ENCODE data around the gene IFT80. TPM values are rescaled to one million over a fixed set of nuclear protein-coding genes. Genes with fewer than 3 reads are reported as not detected.

The IFT80 gene
- total and polyA plus RNA-seq, 9 of the 15 experiments (the other 6 are each of a cell fraction or from before 2014, with no cell fraction given) = 6.7 to 21.1 (median 16.4) TPM

GRCh38 chr3:160392798-160393197, 6.2 kb downstream of the IFT80 start:
- no peaks in the 10 kb centered on the region for H3K27me3 ChIP-seq (ENCODE audit: control insufficient read depth in 2 of 2, insufficient read depth in 2 of 2, low read length in 2 of 2)
- intact Hi-C loops (cut with micrococcal nuclease) = no loop called here
- TF ChIP-seq PTTG1 (tag; IDR thresholded peaks at IDR 0.05; ENCODE audit: low read depth) (no peak), ZNF121 (CRISPR knock-in tag; conservative IDR thresholded peaks at IDR 0.05) (peak; percentile 81), KLF16 (IDR thresholded peaks at IDR 0.05) (no peak), UBTF (IDR thresholded peaks at IDR 0.05; ENCODE audit: borderline replicate concordance in 1 of 2, low read depth in 2 of 2, low read length in 2 of 2) (no peak), NFIC (IDR thresholded peaks at IDR 0.05) (no peak), ZFP1 (CRISPR knock-in tag; IDR thresholded peaks at IDR 0.05) (no peak)
- H3K79me2 ChIP-seq (ENCODE audit: control insufficient read depth, insufficient read depth, low read length) = peaks cover 35% of the 10 kb centered on the region
- H3K27ac ChIP-seq (ENCODE audit: extremely low read depth, low read depth, low read length) = no peak overlapping the region
- no peak overlapping the region for H2AFZ ChIP-seq (ENCODE audit: low read depth, low read length)
- ChIA-PET POLR2A (interaction anchor here (0.6 to 1.0 kb wide), 2 partner anchors 9 to 63 kb away, joined by 3 read pairs; no protein-coding TSS in a partner anchor), CTCF (ENCODE audit: low intra/inter-chr PET ratio) (no interaction called here)
- no TSS peak for BruUV-seq (replicated peaks)
- no peaks in the 10 kb centered on the region for H3K9me3 ChIP-seq (replicated peaks; ENCODE audit: control insufficient read depth, insufficient read depth, low read depth, low read length)
- H3K4me1 ChIP-seq (replicated peaks in 1 of 2; ENCODE audit: control insufficient read depth in 2 of 2, insufficient read depth in 2 of 2, low read length in 2 of 2) = peaks cover 9 to 33% of the 10 kb centered on the region in 2 experiments; a peak in 4 of 5 replicates
- no peak overlapping the region for H3K9ac ChIP-seq (ENCODE audit: insufficient read depth in 1 of 2, low read depth in 2 of 2, low read length in 2 of 2)
- H4K20me1 ChIP-seq (replicated peaks; ENCODE audit: control insufficient read depth, insufficient read depth, low read length) = no peaks in the 10 kb centered on the region
- no peak for ATAC-seq
- in situ Hi-C loops (cut with MboI) = no loop called here
- DNase-seq (ENCODE audit: extremely low read depth in 1 of 4, low spot score in 3 of 4) = no peak
- H3K4me3 ChIP-seq = no peak overlapping the region
- H3K36me3 ChIP-seq (ENCODE audit: control insufficient read depth, insufficient read depth, low read length) = no peaks in the 10 kb centered on the region
- no peaks in the 10 kb centered on the region for H3K9me1 ChIP-seq (ENCODE audit: control insufficient read depth, insufficient read depth, low read length)
- no peak for FAIRE-seq
- no peak overlapping the region for H3K4me2 ChIP-seq (ENCODE audit: insufficient read depth, low read length)

All from K562 (cell line).